Astrocyte of the cerebellum (primary cell): ENCODE results near the gene STAP2.
"Not testable (repeated sequence)": the region's sequence is repeated elsewhere in the genome, so short reads cannot be mapped to it uniquely, and the experiment has no call there.

Experiments
- DNase-seq: peaks from one replicate; pipeline ENCODE4 v3.0.0-alpha.2; 2011; ENCODE audit warnings: low read depth
- H3K4me3 ChIP-seq: 2 replicates; pipeline ENCODE4 v1.5.1; 2011; ENCODE audit warnings: mild to moderate bottlenecking, low read depth, low read length, moderate library complexity
- in situ Hi-C: cut with HindIII; loops from 2 replicates; pipeline ENCODE4 v1.10.0; 2017; ENCODE audit warnings: low sequenced_read_pairs
- TF ChIP-seq, protein P1 (sequence below): IDR thresholded peaks from 2 replicates; pipeline ENCODE4 v1.5.1; 2012; ENCODE audit warnings: low read length, low read depth, moderate library complexity, mild to moderate bottlenecking; ENCODE audit errors: missing control alignments

Gene STAP2

DNA sequence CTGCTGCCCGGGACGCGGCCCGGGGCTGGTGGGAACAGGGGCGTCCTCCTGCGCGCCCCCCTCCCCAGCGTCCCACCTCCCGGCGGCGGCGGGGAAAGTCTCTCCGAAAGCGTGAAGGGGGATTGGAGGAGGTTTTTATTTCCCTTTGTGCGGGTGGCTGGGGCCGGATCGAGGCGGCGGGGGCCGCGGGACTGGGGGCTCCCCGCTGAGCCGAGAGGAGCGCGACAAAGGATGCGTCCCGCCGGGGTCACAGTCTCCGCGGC, 59.4 kb downstream of the STAP2 start:
- in situ Hi-C loops = no loop called here
- TF ChIP-seq, protein P1, sequence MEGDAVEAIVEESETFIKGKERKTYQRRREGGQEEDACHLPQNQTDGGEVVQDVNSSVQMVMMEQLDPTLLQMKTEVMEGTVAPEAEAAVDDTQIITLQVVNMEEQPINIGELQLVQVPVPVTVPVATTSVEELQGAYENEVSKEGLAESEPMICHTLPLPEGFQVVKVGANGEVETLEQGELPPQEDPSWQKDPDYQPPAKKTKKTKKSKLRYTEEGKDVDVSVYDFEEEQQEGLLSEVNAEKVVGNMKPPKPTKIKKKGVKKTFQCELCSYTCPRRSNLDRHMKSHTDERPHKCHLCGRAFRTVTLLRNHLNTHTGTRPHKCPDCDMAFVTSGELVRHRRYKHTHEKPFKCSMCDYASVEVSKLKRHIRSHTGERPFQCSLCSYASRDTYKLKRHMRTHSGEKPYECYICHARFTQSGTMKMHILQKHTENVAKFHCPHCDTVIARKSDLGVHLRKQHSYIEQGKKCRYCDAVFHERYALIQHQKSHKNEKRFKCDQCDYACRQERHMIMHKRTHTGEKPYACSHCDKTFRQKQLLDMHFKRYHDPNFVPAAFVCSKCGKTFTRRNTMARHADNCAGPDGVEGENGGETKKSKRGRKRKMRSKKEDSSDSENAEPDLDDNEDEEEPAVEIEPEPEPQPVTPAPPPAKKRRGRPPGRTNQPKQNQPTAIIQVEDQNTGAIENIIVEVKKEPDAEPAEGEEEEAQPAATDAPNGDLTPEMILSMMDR = no peak
- peak overlapping the region; percentile 23 for H3K4me3 ChIP-seq
- no peak for DNase-seq

DNA sequence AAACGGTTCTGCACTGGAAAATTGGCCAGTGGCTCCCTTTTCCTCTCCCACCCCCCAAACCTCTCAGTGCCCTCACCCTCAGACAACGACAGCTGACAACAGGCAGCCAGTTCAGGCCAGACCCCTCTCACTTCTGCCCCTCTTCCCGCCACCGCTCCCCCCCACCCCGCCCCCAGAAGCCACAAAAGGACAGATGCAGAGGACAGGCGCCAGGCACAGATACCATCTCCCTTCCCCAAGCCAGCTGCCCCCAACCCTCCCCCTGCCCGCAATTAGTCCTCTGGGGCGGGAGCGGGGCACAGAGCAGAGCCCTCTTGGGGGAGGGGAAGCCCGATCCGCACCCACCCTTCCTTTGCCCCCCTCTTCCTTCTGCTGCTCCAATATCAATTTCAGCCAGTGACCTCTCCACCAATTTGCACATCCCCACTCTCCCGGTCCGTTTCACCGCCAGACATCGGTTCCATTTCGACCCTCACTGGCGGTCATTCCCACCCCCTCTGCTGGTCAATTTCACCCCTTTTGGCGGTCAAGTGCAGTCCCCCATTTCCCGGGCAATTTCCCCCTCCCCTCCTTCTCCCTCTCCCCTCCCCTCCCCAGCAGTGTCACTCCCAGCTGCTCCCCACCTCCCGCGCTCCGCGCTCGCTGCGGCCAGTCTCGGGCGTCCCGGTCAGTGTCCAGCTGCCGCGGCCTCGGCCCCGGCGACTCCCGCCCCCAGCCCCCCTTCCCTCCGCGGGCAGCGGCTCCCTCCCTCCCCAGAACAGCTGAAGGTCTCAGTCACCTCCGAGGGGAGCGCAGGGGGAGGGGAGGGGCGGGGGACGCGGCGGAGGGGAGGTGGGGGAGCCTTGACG, 60.0 kb downstream of the STAP2 start, which contains the start of gene SHD:
TSS of gene SHD (plus strand) at position 848 of the 848 bp plus-strand sequence. CDS start 798 bp downstream, outside the sequence.
- peak within 1 kb of the TSS; percentile 23 for H3K4me3 ChIP-seq
- TF ChIP-seq, protein P1 = no peak
- in situ Hi-C loops = no loop called here
- no peak for DNase-seq

DNA sequence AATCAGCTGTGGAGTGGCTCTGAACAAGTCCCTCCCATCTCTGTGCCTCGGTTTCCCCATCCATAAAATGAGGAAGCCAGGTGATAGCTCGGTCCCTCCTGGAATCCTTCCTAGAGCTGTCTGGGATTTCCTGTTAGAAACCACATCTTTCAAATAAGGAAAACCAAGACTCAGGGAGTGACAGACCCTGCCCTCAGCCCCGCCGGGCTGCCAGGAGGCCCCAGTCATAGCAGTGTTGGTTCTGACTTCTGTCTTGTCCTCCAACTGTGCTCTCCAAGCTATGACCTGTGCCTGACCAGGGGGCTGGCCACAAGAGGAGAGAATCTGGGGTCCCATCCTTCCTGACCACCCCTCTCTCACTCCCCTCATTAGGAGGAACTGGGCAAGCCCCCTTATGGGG, 60.6 kb downstream of the STAP2 start:
- no peak overlapping the region for H3K4me3 ChIP-seq
- in situ Hi-C loops = no loop called here
- TF ChIP-seq, protein P1 = no peak
- DNase-seq = no peak

DNA sequence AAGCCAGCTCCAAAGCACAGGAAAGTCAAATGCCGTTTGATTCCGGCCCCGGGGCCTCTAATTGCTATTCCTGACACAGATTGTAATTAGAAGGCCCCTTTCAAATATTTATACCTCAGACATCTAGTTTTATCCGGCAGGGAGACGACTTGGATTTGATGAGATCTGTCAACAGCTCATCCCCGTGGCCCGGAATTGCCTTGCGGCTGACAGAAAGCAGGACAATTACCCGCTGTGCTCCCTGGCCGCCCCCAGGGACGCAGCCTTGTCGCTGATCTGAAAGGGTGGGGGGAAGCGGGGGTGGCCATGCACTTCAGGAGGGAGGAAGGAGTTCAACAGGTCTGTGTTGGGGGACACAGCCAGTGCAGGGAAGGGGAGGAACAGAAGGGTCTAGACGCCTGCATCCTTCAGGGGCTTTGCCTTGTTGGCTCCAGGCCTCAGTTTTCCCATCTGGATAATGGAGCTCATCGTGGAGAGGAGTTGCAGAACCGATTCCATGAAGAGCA, 61.4 kb downstream of the STAP2 start:
- no peak for DNase-seq
- in situ Hi-C loops = no loop called here
- H3K4me3 ChIP-seq = no peak overlapping the region
- TF ChIP-seq, protein P1 = no peak

DNA sequence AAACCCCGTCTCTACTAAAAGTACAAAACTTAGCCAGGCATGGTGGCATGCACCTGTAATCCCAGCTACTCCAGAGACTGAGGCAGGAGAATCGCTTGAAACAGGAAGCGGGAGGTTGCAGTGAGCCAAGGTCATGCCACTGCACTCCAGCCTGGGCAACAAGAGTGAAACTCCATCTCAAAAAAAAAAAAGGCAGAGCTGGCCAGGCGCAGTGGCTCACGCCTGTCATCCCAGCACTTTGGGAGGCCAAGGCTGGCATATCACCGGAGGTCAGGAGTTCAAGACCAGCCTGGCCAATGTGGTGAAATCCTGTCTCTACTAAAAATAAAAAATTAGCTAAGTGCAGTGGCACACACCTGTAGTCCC, 64.3 kb downstream of the STAP2 start:
- in situ Hi-C loops, H3K4me3 ChIP-seq: not testable (repeated sequence)

More for the DNA sequence above, 64.3 kb downstream of the STAP2 start:
- DNase-seq = not testable (repeated sequence)
